Fibroblast of lung (primary cell): ENCODE data around the gene CDH4. TPM values are rescaled to one million over a fixed set of nuclear protein-coding genes. Genes with fewer than 3 reads are reported as not detected.

Experiments
- DNase-seq, 2 donors: peaks; one replicate each; pipeline versions ENCODE4 v3.0.0 to v3.0.0-alpha.2; 2010; ENCODE audit warnings: low read depth in 2 of 2
- H2AFZ ChIP-seq: 2 replicates; pipeline ENCODE4 v1.5.1; 2012; ENCODE audit warnings: low read length, control low read depth, inconsistent platforms
- H3K27ac ChIP-seq: 2 replicates; pipeline ENCODE4 v1.5.1; 2011; ENCODE audit warnings: low read length, control low read depth; ENCODE audit not compliant: insufficient read depth
- H3K27me3 ChIP-seq: 2 replicates; pipeline ENCODE4 v1.5.1; 2011; ENCODE audit warnings: mild to moderate bottlenecking, low read length; ENCODE audit not compliant: control insufficient read depth, insufficient read depth
- H3K36me3 ChIP-seq: 2 replicates; pipeline ENCODE4 v1.5.1; 2011; ENCODE audit warnings: low read length; ENCODE audit not compliant: control insufficient read depth, insufficient read depth
- H3K4me1 ChIP-seq: 2 replicates; pipeline ENCODE4 v1.5.1; 2011; ENCODE audit warnings: low read length; ENCODE audit not compliant: control insufficient read depth, insufficient read depth; ENCODE audit errors: extremely low read depth
- H3K4me2 ChIP-seq: 2 replicates; pipeline ENCODE4 v1.5.1; 2011; ENCODE audit warnings: low read length, control low read depth; ENCODE audit not compliant: insufficient read depth; ENCODE audit errors: extremely low read depth
- H3K4me3 ChIP-seq, 4 experiments: fragments of 200-600 bp in 1 of 4; sonication (generic) in 1 of 4; replicated peaks in 1 of 4; 2 replicates each; pipeline ENCODE4 v1.5.1; 2011 to 2016; ENCODE audit warnings: low read length in 4 of 4, low read depth in 3 of 4, mild to moderate bottlenecking in 3 of 4, control low read depth in 2 of 4, inconsistent platforms in 1 of 4, mixed read lengths in 1 of 4; ENCODE audit not compliant: insufficient read depth in 1 of 4; ENCODE audit errors: control extremely low read depth in 1 of 4
- H3K79me2 ChIP-seq: 2 replicates; pipeline ENCODE4 v1.5.1; 2012; ENCODE audit warnings: mild to moderate bottlenecking, low read length, inconsistent platforms; ENCODE audit not compliant: control insufficient read depth, insufficient read depth
- H3K9ac ChIP-seq: 2 replicates; pipeline ENCODE4 v1.5.1; 2011; ENCODE audit warnings: mild to moderate bottlenecking, low read length, control low read depth; ENCODE audit not compliant: insufficient read depth
- H3K9me3 ChIP-seq: 2 replicates; pipeline ENCODE4 v1.5.1; 2012; ENCODE audit warnings: low read depth, low read length; ENCODE audit not compliant: control insufficient read depth, insufficient read depth
- H4K20me1 ChIP-seq: 2 replicates; pipeline ENCODE4 v1.5.1; 2011; ENCODE audit warnings: low read length; ENCODE audit not compliant: control insufficient read depth, insufficient read depth; ENCODE audit errors: extremely low read depth
- CTCF ChIP-seq, 2 donors: IDR thresholded peaks in 1 of 2; conservative IDR thresholded peaks in 1 of 2; 1 replicate in 1 of 2; 2 replicates in 1 of 2; pipeline ENCODE4 v1.5.1; 2011 to 2012; ENCODE audit warnings: low read length in 2 of 2, control low read depth in 1 of 2, inconsistent platforms in 1 of 2, low read depth in 1 of 2, mild to moderate bottlenecking in 1 of 2
- EZH2 ChIP-seq: IDR thresholded peaks from 2 replicates; pipeline ENCODE4 v1.5.1; 2012; ENCODE audit warnings: low read length, control low read depth, mild to moderate bottlenecking; ENCODE audit errors: missing control alignments
- polyA plus RNA-seq, 2 donors: library from polyadenylated mRNA; depleted of rRNA in 1 of 2; stranded (reverse) in 1 of 2; unstranded in 1 of 2; fragments of >200 nt; gene quantifications; 2 replicates each; pipeline ENCODE4 v1.2.1, GENCODE V29; 2011 to 2012; ENCODE audit warnings: missing spikeins in 1 of 2
- total RNA-seq: library from RNA; depleted of rRNA; stranded (reverse); fragments of >200 nt; gene quantifications from 2 replicates; pipeline ENCODE4 v1.2.1, GENCODE V29; 2014

CDH4 gene
- total and polyA plus RNA-seq, 2 donors (not counting 1 experiment from before 2014, with no cell fraction given), result 4.8 to 6.8 TPM

GRCh38 chr20:61924211-61924857 is 672.3 kb downstream of the CDH4 start:
- Histone ChIP-seq H3K27ac (no peak overlapping the region), H3K4me1 (no peaks in the 10 kb centered on the region), H3K79me2 (no peaks in the 10 kb centered on the region), H3K36me3 (no peaks in the 10 kb centered on the region), H2AFZ (no peak overlapping the region), H3K9ac (no peak overlapping the region), H3K9me3 (peaks cover 4% of the 10 kb centered on the region), H3K4me2 (no peak overlapping the region), H4K20me1 (no peaks in the 10 kb centered on the region), H3K27me3 (no peaks in the 10 kb centered on the region), H3K4me3 (no peak overlapping the region)
- DNase-seq, result no peak
- no peak for TF ChIP-seq EZH2
- TF ChIP-seq CTCF (conservative IDR thresholded peaks at IDR 0.05 in 1 of 2, IDR thresholded peaks at IDR 0.05 in 1 of 2; ENCODE audit: low read depth in 1 of 2, low read length in 2 of 2), result no peak

- Histone ChIP-seq H3K4me1 (no peaks in the 10 kb centered on the region), H3K9me3 (peaks cover under 1% of the 10 kb centered on the region), H2AFZ (no peak overlapping the region), H3K4me2 (no peak overlapping the region), H3K79me2 (no peaks in the 10 kb centered on the region), H3K36me3 (no peaks in the 10 kb centered on the region), H3K27me3 (no peaks in the 10 kb centered on the region), H3K4me3 (no peak overlapping the region), H4K20me1 (no peaks in the 10 kb centered on the region), H3K27ac (no peak overlapping the region), H3K9ac (no peak overlapping the region)
- no peak for DNase-seq
- TF ChIP-seq EZH2 (no peak), CTCF (conservative IDR thresholded peaks at IDR 0.05 in 1 of 2, IDR thresholded peaks at IDR 0.05 in 1 of 2; ENCODE audit: low read depth in 1 of 2, low read length in 2 of 2) (no peak)
Measured at GRCh38 chr20:61924858-61925554, 672.9 kb downstream of the CDH4 start.

- H3K27ac ChIP-seq, result no peak overlapping the region
- H2AFZ ChIP-seq, result no peak overlapping the region
Measured at GRCh38 chr20:61925555-61926252, 673.6 kb downstream of the CDH4 start.

More at GRCh38 chr20:61925555-61926252, 673.6 kb downstream of the CDH4 start:
- Histone ChIP-seq H3K4me3 (no peak overlapping the region), H3K4me2 (no peak overlapping the region), H3K27me3 (no peaks in the 10 kb centered on the region), H3K79me2 (no peaks in the 10 kb centered on the region), H3K36me3 (no peaks in the 10 kb centered on the region), H3K9ac (no peak overlapping the region), H4K20me1 (no peaks in the 10 kb centered on the region), H3K9me3 (no peaks in the 10 kb centered on the region), H3K4me1 (no peaks in the 10 kb centered on the region)
- TF ChIP-seq CTCF (conservative IDR thresholded peaks at IDR 0.05 in 1 of 2, IDR thresholded peaks at IDR 0.05 in 1 of 2; ENCODE audit: low read depth in 1 of 2, low read length in 2 of 2) (no peak), EZH2 (no peak)
- DNase-seq, result peak; percentile 32 to 90
